Activated CD4-positive, alpha-beta T cell treated with anti-CD3 and anti-CD28 coated beads for 48 hours (primary cell): ENCODE results near the gene A2ML1.
"Not testable (repeated sequence)": the region's sequence is repeated elsewhere in the genome, so short reads cannot be mapped to it uniquely, and the experiment has no call there.

Source experiments
- DNase-seq: peaks from one replicate; pipeline ENCODE4 v3.0.0-alpha.2; 2020

The A2ML1 gene

DNA sequence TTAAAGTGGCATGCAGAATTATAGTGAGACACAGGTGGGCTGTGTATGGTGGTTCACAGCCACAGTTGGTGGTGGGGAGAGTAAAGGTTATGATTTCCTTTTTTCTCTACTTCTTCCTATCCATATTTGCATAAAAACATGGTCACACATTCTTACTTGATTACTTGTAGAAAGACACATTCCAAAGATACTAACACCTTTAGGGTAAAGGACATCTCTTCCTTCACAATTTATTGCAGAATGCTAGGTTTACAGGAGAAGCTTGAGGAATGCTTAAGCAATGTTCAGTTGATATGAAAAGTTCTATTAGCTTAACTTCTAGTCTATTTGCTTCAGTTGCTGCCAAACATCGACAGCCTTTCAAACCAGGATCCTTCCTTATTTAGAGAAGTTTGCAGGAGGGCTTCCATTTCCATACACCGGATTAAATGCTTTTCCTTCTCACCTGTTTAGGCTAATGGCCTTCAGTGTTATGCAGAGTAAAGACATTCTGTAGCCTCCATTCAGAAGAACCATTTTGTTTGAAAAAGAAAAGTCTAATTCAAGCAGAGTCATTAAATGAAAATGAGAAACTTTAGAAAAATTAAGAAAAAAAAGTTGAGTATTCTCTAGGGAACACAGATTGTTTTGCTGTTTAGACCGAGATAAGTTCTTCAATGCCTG, 89.3 kb downstream of the A2ML1 start:
- no peak for DNase-seq

DNA sequence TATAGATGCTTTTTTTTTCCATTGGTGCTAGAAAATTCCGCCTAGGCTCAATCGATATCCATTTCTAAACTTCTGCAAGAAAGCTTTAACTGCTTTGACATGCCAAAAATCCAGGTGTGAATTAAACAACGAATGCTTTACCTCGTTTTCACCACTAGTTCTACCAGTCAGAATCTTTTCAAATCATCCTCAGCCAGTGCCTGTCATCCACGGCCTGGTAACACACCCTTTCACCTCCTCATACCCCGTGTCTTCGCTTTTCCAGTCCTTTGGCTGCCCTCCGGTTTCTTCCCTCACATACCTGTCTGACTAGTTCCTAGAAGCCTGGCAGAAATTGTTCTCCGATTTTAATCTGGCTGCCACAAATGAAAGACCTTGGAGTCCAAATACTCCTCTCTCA, 90.5 kb downstream of the A2ML1 start:
- DNase-seq, result peak; percentile 17

DNA sequence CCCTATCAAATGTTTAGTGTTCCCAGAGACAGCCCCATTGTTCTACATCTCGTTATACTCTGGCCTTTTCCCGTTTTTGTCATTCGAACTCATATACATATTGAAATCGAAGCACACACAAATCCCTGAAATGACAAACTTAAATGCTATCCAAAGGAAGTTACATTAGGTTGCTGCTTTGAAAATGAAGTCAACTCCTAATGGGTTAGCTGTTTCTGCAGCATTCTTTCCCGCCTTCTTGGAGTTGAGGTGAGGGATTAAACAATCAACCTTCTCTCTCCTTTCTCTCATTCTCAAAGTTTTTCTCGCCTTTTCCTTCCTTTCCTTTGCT, 91.2 kb downstream of the A2ML1 start:
- DNase-seq, result no peak

DNA sequence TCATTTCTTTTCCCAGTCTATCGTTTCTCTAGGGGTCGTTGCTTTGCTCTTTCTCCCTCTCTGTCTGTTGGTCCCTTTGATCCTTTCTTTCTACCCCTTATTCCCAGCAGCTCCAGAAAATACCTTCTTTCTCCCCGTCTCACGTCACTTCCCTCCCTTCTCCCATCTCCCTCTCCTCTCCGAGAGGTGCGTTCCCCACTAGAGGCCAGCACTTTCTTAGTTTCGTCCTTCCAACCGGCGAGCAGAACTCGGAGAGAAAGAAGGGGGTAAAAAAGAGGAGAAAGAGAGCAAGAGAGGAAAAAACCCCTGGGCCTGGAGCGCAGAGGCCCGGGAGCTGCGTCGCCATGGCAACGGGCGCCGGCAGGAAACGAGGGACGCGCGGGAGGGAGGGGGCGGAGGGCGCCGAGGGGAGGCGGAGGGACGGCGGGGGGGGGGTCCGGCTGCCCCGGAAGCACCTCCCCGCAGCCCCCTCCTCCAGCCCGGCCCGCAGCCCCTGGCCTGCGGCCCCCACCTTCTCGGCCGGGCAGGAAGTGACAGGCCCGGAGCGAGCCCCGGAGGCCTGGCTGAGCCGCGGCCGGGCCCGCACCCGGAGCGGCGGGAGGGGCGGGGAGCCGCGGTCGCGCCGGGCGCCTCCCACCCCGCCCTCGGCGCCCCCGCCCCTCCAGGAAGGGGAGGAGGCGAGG, 91.8 kb downstream of the A2ML1 start, which contains the start of gene PHC1:
TSS of gene PHC1 (plus strand) at position 477 of the 683 bp plus-strand sequence. CDS start 3,169 bp downstream, outside the sequence.
- peak; percentile 73 for DNase-seq

DNA sequence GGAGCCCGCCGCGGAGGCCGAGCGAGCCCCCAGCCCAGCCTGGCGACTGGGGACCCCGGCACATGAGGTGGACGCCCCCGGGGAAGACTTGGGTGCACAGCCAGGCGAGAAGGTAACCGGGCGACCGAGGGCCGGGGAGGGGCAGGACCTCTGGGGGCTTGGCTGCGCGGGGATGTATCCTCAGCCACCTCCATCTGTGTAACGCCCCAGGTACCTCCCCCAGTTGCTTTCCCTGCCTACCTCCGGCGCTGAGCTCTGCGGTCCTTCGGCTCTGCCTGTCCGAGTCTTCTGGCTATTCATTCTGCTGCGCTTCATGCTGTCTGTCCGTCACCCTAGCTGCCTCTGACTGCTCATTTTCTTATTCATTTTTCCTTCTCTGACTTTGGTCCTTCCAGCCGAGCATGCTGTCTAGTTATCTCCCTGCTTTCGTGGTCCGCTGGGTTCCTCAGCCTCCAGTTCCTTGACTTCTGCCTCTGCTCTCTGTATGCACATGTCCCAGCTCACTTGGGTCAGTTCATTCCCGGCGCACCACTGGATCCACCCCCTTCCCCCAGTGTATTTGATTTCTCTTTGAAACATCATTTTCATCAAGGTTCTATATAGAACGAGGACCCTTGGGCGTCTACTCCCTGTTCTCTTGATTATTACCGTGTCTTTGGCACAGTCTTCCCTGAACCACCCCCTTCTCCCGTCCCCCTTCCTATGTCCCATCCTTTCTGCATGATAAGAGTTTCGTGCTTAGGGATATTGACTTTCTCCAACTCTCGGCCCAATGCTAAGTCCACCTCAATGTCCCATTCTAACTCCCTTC, 92.5 kb downstream of the A2ML1 start:
- DNase-seq, result peak; percentile 62

DNA sequence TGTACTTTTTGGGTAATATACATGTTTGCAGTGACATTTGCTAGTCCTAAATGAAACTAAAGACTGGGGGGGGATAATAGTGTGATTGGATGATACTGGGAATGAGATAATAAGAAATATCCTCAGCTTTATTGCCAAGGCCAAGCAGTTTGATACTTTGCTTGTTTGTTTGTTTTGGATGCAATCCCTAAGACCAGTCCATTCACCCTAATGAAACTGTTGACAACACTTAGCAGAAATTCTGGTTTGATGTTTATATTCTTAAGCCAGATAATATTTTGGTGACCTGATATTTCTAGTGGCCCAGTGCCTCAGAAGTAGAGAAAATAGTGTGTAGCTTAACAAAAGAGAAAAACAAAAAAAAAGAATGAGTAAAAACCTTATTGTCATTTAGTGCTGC, 93.7 kb downstream of the A2ML1 start:
- no peak for DNase-seq

DNA sequence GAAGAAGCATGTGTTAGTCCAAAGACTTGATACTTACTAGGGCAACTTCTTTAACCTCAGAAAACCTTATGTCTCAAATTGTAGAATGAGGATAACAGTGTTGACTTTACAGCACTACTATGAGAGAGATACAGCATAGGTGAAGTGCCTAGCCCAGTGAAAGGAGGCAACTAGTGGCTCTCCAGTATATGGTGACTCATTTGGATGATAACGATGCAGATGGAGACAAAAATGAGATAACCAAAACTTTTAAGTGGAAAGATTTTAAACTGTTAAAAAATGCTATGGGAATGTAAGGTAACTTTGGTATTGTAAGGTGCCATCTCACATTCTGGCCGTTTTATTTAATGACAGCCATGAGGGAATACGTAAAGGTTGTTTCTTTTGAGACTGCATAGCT, 94.6 kb downstream of the A2ML1 start:
- DNase-seq, result no peak

DNA sequence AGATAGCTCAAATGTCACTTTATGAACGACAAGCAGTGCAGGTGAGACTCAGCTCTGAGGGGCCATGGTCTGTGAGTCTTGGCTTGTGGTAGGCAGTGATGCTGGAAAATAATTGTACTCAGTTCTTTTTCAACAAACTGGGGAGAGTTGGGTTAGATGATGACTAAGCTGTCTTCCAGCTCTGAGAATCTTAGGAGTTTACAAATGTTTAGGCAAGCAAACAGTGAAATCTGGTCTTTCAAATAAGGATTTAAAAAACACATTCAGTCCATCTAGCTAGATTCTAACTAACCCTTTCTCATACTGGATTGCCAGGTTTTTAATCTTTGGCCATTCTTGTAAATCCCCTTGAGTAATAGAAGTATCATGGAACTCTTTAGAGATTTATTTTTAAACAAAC, 95.3 kb downstream of the A2ML1 start:
- DNase-seq, result no peak

DNA sequence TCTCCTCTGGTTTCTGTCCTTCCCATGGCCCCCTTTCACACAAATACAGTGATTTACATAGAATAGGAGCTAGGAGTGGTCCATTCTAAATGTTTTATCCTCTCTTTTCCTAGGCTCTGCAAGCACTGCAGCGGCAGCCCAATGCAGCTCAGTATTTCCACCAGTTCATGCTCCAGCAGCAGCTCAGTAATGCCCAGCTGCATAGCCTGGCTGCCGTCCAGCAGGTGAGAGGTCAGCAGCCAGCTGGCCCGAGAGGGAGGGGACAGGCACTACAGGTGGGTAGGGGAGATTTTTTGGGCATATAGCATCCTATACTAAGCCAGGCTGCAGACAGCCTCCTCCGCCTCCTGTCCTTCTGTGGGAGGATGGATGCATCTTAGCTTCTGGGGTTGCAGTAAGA, 97.2 kb downstream of the A2ML1 start:
- not testable (repeated sequence) for DNase-seq

DNA sequence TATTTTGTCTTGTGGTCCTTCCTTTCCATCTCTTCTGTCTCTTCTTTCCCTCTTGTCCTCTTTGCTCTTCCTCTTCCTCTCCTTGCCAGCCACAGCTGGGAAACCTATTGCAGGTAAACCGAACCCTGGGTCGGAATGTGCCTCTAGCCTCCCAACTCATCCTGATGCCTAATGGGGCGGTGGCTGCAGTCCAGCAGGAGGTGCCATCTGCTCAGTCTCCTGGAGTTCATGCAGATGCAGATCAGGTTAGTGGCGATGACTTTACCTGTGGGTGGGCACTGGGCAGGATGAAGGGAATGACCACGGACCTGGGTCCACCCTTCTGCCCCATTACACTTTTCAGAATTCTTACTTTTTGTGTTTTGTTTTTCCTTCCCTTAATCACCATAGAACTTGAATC, 100.1 kb downstream of the A2ML1 start:
- DNase-seq, result no peak
